Astrocyte of the spinal cord (primary cell): ENCODE measurements around the gene ARHGDIG.

Source experiments
- DNase-seq: peaks from one replicate; pipeline ENCODE4 v3.0.0; 2011; ENCODE audit warnings: low read depth, low spot score
- H3K4me3 ChIP-seq: 2 replicates; pipeline ENCODE4 v1.5.1; 2011; ENCODE audit warnings: low read depth, mild to moderate bottlenecking, low read length, moderate library complexity
- CTCF ChIP-seq: IDR thresholded peaks from 2 replicates; pipeline ENCODE4 v1.5.1; 2012; ENCODE audit warnings: low read depth, mild to moderate bottlenecking, low read length, inconsistent platforms
- in situ Hi-C: cut with HindIII; loops from 2 replicates; pipeline ENCODE4 v1.10.0; 2017; ENCODE audit warnings: low sequenced_read_pairs

Gene ARHGDIG

DNA sequence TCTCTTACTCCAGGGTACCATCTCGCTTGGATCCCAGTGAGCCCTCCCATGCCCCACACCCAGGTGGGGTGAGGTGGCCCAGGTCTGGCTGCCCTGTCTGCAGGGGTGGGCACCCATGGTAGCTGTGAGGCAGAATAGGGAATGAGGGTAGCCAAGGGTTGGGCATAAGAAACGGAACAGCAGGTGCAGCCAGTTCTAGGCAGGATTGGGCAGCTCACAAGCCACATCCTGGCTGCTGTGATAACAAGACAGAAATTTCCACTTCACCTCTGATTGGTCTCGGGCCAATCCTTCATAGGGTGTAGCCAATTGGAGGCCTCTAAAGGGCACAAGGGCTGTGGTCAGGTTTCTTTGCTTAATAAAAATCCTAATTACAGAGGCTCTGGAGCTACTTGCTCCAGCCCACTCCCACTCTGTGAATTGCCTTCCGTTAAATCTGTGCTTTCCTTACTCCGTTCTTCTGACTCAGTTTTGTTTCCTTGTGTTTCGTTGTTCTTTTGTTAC lies 1.5 kb upstream of the ARHGDIG start:
- in situ Hi-C loops = no loop called here
- no peak for TF ChIP-seq CTCF
- no peak overlapping the region for H3K4me3 ChIP-seq
- DNase-seq = no peak

DNA sequence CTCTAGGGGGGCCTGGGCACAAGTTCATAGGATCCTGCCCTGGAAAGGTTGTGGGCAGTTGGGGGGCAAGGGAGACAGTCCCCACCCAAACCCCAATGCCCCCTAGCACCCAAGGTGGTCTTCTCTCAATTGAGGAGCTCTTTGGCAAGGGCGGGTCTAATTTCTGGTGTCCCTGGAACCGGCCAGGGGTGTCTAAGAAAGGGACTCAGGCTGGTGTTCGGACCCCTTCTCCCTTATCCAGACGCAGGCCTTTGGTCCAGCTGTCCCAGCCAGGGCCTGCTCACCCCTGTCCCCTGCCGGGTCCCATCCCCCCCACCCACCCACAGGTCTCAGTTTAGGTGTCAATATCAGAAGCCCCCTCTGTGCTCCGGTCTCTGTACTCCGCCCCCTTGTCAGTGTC lies 860 bp upstream of the ARHGDIG start:
- in situ Hi-C loops = no loop called here
- no peak overlapping the region for H3K4me3 ChIP-seq
- no peak for DNase-seq
- no peak for TF ChIP-seq CTCF

DNA sequence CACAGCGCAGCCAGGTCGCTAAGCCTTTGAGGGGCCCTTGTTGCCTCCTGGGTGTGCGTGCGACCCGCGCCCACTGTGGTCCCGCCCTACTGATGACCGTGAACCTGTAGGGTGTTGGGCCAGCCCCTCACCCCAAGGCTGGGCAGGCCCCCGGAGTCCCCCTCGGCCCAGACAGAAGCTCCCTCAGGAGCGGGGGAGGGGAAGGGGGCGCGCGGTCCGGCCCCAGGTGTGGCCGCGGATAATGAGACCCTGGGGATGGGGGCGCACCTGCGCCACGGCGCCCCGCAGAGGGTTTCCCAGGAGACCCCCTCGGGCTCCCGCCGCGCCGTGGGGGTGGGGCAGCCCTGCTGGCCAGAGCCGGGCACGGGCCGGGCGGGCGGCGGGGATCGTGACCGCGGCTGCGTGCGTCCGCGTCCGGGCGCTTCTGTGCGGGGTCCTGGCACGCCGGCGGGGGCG lies 358 bp upstream of the ARHGDIG start:
- no peak for DNase-seq
- no peak for TF ChIP-seq CTCF
- in situ Hi-C loops = no loop called here
- no peak overlapping the region for H3K4me3 ChIP-seq

GRCh38 chr16:280991-281659 lies 734 bp downstream of the ARHGDIG start:
- no peak for DNase-seq
- in situ Hi-C loops = no loop called here
- no peak for TF ChIP-seq CTCF
- peak overlapping the region; percentile 5 for H3K4me3 ChIP-seq

DNA sequence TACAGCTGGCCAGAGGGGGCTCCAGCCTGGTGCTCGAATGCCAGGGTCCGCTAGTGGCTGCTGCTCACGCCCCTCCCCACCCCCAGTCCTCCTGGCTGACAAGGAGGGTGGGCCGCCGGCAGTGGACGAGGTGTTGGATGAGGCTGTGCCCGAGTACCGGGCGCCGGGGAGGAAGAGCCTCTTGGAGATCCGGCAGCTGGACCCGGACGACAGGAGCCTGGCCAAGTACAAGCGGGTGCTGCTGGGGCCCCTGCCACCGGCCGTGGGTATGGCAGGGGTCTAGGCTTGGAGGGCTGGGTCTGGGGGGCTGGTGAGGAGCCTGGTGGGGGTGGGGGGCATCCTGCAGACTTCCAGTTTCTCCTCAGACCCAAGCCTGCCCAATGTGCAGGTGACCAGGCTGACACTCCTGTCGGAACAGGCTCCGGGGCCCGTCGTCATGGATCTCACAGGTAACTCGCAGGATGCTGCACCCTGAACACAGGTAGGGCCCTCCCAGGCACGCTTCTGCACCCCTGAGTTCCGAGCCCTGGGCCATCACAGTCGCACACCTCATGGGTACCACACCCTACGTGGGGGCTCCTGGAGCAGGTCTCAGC lies 1.4 kb downstream of the ARHGDIG start:
- H3K4me3 ChIP-seq = no peak overlapping the region
- no peak for DNase-seq
- in situ Hi-C loops = no loop called here
- TF ChIP-seq CTCF = no peak

DNA sequence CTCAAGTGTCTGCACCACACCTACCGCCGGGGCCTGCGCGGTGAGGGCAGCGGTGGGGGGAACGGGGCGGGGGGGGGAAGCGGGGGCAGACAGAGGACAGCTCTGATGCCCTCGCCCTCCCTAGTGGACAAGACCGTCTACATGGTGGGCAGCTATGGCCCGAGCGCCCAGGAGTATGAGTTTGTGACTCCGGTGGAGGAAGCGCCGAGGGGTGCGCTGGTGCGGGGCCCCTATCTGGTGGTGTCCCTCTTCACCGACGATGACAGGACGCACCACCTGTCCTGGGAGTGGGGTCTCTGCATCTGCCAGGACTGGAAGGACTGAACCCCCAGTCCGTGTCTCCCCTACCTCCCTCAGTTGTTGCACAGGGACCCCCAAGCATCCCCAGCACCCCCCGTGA lies 2.1 kb downstream of the ARHGDIG start:
- no peak overlapping the region for H3K4me3 ChIP-seq
- in situ Hi-C loops = no loop called here
- no peak for TF ChIP-seq CTCF
- DNase-seq = no peak
